Lower lobe of right lung (tissue), 2 donors: Measurements from ENCODE around the gene COX6B2. TPM values are rescaled to one million over a fixed set of nuclear protein-coding genes. Genes with fewer than 3 reads are reported as not detected.

Source experiments
- ATAC-seq, 2 donors: fragments of 200-7000 bp; cut with Tn5 transposase; one replicate each; pipeline ENCODE4 v1.9.1; 2020 to 2022; ENCODE audit warnings: mild to moderate bottlenecking in 2 of 2, moderate library complexity in 2 of 2
- DNase-seq: peaks from one replicate; pipeline ENCODE4 v3.0.0-alpha.2; 2020
- H3K27ac ChIP-seq: fragments of 200-600 bp; one replicate; pipeline ENCODE4 v1.8.0; 2022
- H3K27me3 ChIP-seq: fragments of 200-600 bp; one replicate; pipeline ENCODE4 v1.8.0; 2022; ENCODE audit warnings: low read depth
- H3K36me3 ChIP-seq: fragments of 200-600 bp; one replicate; pipeline ENCODE4 v1.8.0; 2022; ENCODE audit warnings: mild to moderate bottlenecking
- H3K4me1 ChIP-seq: fragments of 200-600 bp; one replicate; pipeline ENCODE4 v1.8.0; 2022
- H3K4me3 ChIP-seq: fragments of 200-600 bp; one replicate; pipeline ENCODE4 v1.8.0; 2022; ENCODE audit warnings: mild to moderate bottlenecking
- H3K9me3 ChIP-seq: fragments of 200-600 bp; one replicate; pipeline ENCODE4 v1.8.0; 2022
- intact Hi-C: fragments of 100-400 bp; cut with DNase I; formaldehyde crosslinking; loops from one replicate; pipeline ENCODE4 v1.11.0; 2022
- total RNA-seq: library from RNA; stranded (reverse); fragmentation: NEBNext Ultra II Directional; extraction: Animal tissue kit (Norgen Biotek cat#: 25700); gene quantifications from one replicate; pipeline ENCODE4 v1.2.1, GENCODE V29; 2021
- TF ChIP-seq, protein P1 (sequence below): fragments of 200-600 bp; IDR thresholded peaks from one replicate; pipeline ENCODE4 v1.8.0; 2022; ENCODE audit warnings: antibody characterized with exemption, mild to moderate bottlenecking
- donor health status: DM: no; HTN: yes; CAD: no; lungs with severe emphysema.

Gene COX6B2
- total RNA-seq, 1 donor from 2014 or later: not detected

DNA sequence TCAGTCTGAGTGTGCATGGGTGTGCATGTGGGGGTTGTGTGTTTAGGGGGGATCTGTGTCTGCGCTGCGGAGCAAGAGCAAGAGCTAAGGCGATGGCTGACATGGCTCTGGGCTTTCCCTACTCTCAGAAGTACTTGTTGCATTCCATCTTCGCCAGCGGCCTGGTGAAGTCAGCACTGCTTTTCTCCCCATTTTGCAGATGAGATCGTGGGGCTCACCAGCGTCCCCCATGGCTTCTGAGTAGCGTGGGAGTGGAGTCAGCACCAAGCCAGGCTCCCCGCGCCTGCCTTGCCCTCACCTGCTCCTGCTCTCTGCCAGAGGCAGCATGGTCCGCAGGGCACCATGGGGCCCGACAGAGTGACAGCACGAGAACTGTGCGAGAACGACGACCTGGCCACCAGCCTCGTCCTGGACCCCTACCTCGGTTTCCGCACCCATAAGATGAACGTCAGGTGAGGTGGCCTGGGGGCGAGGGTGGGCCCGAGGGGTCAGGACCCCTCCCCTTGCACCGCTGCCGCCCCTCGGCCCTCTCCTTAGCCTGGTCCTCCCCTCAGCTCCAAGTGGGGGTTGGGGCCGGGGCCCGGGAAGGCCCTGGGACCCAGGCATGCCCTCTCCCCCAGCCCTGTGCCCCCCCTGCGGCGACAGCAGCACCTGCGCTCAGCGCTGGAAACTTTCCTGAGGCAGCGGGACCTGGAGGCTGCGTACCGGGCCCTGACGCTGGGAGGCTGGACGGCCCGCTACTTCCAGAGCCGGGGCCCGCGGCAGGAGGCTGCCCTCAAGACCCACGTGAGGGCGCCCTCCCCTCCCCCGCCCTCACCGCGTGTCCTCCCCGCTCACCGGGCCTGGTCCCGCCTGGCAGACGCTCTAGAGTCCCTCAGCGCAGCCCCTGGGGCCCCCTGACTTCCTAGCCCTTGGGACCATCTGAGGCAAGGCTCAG lies 12.7 kb downstream of the COX6B2 start:
- H3K27ac ChIP-seq: no peak overlapping the region
- ATAC-seq: no peak
- peaks cover 25% of the 10 kb centered on the region for H3K36me3 ChIP-seq
- H3K4me3 ChIP-seq: peak overlapping the region; percentile 64
- TF ChIP-seq, protein P1, sequence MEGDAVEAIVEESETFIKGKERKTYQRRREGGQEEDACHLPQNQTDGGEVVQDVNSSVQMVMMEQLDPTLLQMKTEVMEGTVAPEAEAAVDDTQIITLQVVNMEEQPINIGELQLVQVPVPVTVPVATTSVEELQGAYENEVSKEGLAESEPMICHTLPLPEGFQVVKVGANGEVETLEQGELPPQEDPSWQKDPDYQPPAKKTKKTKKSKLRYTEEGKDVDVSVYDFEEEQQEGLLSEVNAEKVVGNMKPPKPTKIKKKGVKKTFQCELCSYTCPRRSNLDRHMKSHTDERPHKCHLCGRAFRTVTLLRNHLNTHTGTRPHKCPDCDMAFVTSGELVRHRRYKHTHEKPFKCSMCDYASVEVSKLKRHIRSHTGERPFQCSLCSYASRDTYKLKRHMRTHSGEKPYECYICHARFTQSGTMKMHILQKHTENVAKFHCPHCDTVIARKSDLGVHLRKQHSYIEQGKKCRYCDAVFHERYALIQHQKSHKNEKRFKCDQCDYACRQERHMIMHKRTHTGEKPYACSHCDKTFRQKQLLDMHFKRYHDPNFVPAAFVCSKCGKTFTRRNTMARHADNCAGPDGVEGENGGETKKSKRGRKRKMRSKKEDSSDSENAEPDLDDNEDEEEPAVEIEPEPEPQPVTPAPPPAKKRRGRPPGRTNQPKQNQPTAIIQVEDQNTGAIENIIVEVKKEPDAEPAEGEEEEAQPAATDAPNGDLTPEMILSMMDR: no peak
- no peaks in the 10 kb centered on the region for H3K27me3 ChIP-seq
- H3K9me3 ChIP-seq: no peaks in the 10 kb centered on the region
- peaks cover 15% of the 10 kb centered on the region for H3K4me1 ChIP-seq
- intact Hi-C loops: no loop called here
- DNase-seq: no peak

DNA sequence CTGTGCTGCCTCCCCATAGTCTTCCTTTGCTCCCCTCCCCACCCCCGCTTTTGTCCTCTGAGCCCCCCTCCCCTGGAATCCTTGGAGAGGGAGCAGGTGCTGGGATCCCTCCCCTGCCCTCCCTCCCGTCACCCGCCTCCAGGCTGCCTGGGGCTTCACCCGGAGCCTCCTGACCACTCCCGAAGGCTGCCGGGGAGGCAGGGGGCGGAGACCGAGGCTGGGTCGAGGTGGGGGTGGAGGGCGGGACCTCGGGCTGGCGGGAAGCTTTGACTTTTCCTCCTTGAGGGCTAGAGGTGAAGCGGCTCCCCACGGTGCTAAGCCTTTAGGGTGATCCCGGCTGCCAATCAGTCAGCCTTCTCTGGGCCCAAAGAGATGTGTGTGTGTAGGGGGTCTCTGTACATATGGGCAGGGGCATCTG lies 13.3 kb downstream of the COX6B2 start:
- intact Hi-C loops: no loop called here
- Histone ChIP-seq H3K27me3 (no peaks in the 10 kb centered on the region), H3K27ac (no peak overlapping the region), H3K36me3 (peaks cover 18% of the 10 kb centered on the region), H3K4me3 (peak overlapping the region; percentile 64), H3K9me3 (no peaks in the 10 kb centered on the region), H3K4me1 (peaks cover 15% of the 10 kb centered on the region)
- TF ChIP-seq, protein P1: no peak
- ATAC-seq: peak; percentile 10 to 15
- DNase-seq: peak; percentile 88

DNA sequence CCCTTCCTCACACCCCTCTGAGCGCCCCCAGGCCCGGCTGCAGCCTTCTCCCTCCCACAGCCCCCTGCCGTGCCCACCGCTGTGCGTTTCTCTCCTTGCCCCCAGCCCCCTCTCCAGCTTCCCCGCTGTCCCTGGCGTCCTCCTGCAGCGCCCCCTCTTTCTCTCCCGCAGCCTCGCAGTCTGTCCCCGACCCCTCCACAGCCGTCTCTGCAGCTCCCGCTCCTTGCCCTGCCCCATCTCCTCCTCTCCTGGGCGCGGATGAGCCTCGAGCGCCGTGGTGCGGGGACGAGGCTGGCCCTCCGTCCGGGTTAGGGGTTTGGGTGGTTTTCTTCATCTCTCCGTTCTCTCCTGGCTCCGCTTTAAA lies 13.8 kb downstream of the COX6B2 start:
- Histone ChIP-seq H3K36me3 (peaks cover 18% of the 10 kb centered on the region), H3K4me3 (peak overlapping the region; percentile 64), H3K27ac (no peak overlapping the region), H3K4me1 (peaks cover 15% of the 10 kb centered on the region), H3K9me3 (no peaks in the 10 kb centered on the region), H3K27me3 (no peaks in the 10 kb centered on the region)
- ATAC-seq (no peak), DNase-seq (no peak)
- TF ChIP-seq, protein P1: no peak
- intact Hi-C loops: no loop called here

DNA sequence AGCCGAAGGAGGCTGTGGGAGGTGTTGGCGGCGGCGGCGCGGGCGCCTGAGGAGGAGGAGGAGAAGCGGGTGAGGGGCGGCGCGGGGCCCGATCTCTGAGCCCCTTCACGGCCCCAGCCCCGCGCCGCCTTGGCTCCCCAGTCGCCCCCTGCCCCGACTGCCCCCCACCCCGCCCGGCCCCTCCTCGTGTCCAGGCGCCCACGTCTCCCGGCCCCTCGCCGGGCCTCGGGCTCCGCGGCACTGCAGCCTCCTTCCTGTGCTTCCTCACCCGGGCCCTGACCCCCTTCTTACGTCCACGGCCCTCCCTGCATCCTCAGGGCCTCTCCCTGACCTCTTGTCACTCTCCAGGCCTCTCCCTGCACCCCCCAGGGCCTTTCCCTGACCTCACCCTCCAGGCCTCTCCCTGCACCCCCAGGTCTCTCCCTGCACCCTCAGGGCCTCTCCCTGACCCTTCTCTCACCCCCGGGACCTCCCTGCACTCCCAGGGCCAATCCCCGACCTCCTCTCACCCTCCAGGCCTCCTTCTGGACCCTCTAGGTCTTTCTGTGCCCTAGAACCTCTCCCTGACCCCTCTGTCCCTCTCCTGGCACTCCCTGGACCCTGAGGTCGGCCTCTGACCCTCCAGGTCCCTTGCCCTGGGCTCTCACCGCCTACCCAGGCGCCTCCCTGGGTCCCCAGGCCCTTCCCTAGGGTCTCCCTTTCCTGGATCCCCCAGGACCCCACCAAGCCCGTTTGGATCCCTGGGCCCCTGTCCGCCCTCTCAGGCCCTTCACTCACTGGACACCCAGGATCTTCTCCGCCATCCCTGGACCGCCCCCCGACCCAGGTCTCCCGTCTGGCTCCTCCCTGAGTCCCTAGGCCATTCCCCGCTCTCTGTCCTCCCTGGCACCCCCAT lies 14.4 kb downstream of the COX6B2 start:
- peak; percentile 66 for DNase-seq
- peak overlapping the region; percentile 64 for H3K4me3 ChIP-seq
- no peaks in the 10 kb centered on the region for H3K27me3 ChIP-seq
- H3K4me1 ChIP-seq: peaks cover 15% of the 10 kb centered on the region
- TF ChIP-seq, protein P1: no peak
- intact Hi-C loops: no loop called here
- H3K9me3 ChIP-seq: no peaks in the 10 kb centered on the region
- ATAC-seq: peak; percentile 0
- H3K27ac ChIP-seq: peak overlapping the region; percentile 94
- H3K36me3 ChIP-seq: peaks cover 18% of the 10 kb centered on the region

DNA sequence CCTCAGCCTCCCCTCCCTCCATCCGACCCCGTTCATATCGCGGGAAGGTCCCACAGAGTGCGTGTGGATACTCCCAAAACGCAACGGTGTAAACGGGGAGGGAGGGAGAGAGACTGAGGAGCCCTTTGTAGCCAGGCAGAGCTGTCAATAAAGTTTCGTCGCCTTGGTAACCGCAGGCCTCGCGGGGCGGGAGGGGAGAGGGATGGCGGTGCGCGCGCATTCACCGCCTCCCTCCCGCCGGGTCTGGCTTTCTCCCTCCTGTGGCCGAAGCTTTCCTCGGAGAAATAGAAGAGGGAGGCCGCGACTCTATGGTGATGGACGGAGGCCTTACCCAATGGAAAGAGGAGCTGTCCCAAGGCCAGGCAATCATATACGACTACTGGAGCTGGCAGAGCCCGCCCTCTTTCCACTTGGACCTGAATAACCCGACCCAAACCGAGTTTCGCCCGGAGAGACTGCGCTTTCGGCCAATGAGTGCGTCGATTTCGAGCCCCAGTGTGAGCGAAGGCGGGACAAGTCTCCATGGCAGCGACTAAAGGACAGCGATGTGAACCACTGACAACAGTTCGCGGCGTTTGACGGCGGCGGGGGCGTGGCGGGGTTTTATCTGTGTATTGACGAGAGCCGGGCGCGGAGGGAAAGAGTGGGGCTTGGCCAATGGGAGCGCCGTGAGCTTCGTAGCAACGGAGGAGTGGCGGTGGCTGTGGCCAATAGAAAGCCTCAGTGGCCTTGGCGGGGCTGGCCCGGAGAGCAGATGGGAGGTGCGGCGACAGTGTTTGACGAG lies 15.2 kb downstream of the COX6B2 start, which contains the start of gene KMT5C:
Gene KMT5C (plus strand): TSS at position 772 of the 784 bp plus-strand sequence. CDS start 2,061 bp downstream, outside the sequence.
- TF ChIP-seq, protein P1: peak; percentile 37
- Histone ChIP-seq H3K36me3 (peaks cover 18% of the 10 kb centered on the region), H3K27me3 (peaks cover 7% of the 10 kb centered on the region), H3K27ac (peak within 1 kb of the TSS; percentile 94), H3K4me1 (peaks cover 15% of the 10 kb centered on the region), H3K9me3 (no peaks in the 10 kb centered on the region), H3K4me3 (peak within 1 kb of the TSS; percentile 64)
- peak; percentile 93 to 95 for ATAC-seq
- intact Hi-C loops: no loop called here
- DNase-seq: peak; percentile 100
